Posterior vena cava (tissue), 2 donors: ENCODE data around the gene KRTCAP2. TPM values are rescaled to one million over a fixed set of nuclear protein-coding genes. Genes with fewer than 3 reads are reported as not detected.
"Not testable (repeated sequence)": the region's sequence is repeated elsewhere in the genome, so short reads cannot be mapped to it uniquely, and the experiment has no call there.

ENCODE experiments used
- DNase-seq: peaks from one replicate; pipeline ENCODE4 v3.0.0-alpha.2; 2020; ENCODE audit warnings: low spot score
- intact Hi-C, 2 donors: fragments of 100-400 bp; cut with DNase I; formaldehyde crosslinking; loops; one replicate each; pipeline versions ENCODE4 v1.14.1 to v1.14.2; 2022 to 2023
- total RNA-seq, 2 donors: library from RNA; stranded (reverse); fragmentation: NEBNext Ultra II Directional; extraction: Animal tissue kit (Norgen Biotek cat#: 25700); gene quantifications; one replicate each; pipeline ENCODE4 v1.2.1, GENCODE V29; 2021
- donor health status: DM: yes; HTN: yes; CAD: no.
- donor health status: DM: yes; HTN: yes; CAD: no.

The KRTCAP2 gene
- total RNA-seq, 2 donors from 2014 or later, result 145 to 146 TPM

DNA sequence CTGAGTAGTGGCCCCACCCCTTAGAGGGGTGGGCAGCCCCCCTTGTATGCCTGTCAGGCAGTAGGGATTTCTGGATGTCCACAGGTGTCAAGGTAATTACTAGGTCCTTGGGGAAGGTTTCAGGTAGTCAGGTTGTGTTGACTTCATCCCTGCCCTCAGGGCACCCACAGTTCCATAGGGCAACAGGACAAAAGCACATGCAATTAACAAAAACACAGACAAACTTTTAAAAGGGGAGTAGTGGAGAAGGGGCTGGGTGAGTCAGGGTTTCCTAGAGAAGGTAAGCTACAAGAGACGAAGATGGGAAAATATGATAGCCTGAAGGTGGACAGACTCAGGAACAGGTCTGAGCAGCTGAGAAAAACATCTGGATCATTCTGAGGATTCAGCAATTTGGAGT is 14.1 kb downstream of the KRTCAP2 start:
- DNase-seq, result no peak
- intact Hi-C loops, result no loop called here

DNA sequence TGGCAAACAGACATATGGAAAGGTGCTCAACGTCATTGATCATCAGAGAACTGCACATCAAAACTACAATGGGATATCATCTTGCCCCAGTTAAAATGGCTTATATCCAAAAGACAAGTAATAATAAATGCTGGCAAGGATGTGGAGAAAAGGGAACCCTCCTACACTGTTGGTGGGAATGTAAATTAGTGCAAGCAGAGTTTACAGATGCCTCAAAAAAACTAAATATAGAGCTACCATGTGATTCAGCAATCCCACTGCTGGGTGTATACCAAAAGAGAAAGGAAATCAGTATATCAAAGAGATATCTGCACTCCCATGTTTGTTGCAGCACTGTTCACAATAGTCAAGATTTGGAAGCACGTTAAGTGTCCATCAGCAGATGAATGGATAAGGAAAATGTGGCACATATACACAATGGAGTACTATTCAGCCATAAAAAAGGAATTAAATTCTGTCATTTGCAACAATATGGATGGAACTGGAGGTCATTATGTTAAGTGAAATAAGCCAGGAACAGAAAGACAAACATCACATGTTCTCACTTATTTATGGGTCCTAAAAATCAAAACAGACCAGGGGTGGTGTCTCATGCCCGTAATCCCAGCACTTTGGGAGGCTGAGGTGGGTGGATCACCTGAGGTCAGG is 17.0 kb downstream of the KRTCAP2 start:
- not testable (repeated sequence) for DNase-seq

DNA sequence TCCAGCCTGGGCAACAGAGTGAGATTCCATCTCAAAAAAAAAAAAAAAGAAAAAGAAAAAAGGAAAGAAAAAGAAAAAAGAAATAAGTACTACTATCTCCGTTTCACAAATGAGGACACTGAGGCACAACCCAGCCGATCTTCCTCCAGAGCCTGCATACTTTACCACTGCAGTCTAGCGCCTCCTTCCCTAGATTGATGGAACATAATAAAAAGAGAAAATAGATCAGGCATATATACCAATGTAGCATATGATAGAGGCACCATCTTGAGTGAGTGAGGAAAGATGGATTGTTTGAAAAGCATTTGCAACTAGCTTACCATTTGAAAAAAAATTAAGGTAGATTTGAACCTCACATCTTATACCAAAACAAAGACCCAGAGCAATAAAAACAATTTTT is 27.6 kb downstream of the KRTCAP2 start:
- no peak for DNase-seq
- intact Hi-C loops, result no loop called here

More for the DNA sequence above, 17.0 kb downstream of the KRTCAP2 start:
- intact Hi-C loops, result not testable (repeated sequence)

GRCh38 chr1:155141749-155142148 is 31.4 kb downstream of the KRTCAP2 start:
- DNase-seq, result no peak
- intact Hi-C loops, result no loop called here

- intact Hi-C loops, result no loop called here
- no peak for DNase-seq
Measured at GRCh38 chr1:155140630-155140953, 32.5 kb downstream of the KRTCAP2 start.

DNA sequence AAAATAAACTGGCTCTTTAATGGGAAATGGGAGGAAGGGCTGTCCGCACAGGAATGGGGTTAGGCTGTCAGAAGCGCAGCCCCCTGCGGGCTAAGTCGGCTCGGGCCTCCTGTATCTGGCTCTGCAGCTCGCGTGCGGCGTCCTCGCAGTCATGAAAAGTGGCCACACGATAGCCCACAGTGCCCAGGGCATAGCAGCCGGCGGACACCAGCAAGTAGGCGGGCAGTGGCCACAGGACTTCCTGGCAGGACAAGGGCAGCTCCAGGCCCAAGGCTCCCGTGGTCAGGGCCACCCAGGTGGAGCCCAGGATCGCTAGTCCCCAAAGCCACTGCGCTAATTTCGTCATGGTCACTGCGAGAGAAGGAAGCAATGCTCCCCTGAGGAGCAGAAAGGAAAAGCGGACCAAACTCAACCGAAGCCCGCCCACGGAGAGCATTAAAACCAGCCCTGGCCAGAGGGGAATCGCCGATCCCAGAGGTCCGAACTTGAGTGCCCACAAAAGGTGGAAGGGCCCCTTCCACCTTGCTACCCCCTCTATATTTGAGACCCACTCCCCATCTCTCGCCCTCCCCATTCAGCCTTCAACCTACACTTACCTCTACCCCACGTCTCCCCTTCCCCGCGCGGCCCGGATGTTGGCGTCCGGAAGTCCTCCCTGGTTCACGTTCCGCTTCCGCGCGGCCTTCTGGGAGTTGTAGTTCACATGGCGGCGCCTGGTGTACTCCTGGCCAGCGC is 33.0 kb downstream of the KRTCAP2 start, which contains the start of gene DPM3:
TSS of gene DPM3 (minus strand) at position 637 of the 735 bp plus-strand sequence. CDS start at position 346, 291 bp downstream.
- DNase-seq, result peak; percentile 97
- intact Hi-C loops, result no loop called here

DNA sequence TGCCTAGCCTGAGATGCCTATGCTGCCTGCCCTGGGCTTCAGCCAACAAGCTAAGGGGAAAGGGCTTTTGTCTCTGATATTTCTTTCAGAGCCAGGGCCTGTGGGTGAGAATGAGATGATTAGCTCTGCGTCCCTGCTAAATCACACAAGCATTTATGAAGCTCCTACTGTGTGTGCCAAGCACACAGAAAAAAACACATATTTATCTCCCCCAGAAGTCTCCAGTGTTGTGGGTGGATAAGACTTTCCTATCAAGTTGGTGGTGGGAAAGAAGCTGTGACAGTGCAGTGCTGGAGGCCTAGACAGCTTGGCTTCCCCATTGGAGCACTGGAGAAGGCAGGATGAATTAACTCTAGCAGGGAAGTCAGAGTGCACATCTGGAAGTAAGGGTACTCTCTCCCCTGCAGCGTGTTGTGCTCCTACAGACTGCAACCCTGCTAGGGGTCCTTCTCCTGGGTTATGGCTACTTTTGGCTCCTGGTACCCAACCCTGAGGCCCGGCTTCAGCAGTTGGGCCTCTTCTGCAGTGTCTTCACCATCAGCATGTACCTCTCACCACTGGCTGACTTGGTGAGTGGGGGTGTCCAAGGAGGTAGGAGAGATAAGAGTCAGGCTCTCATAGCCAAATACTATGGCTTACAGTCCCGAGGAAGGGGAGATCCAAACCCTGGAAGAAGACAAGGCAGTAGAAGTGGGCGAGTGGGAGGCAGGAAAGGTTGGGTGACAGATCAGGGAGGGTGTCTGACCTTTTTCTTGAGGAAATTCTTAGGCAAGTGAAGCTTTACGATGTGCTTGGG is 35.8 kb downstream of the KRTCAP2 start:
- intact Hi-C loops, result no loop called here
- DNase-seq, result no peak

DNA sequence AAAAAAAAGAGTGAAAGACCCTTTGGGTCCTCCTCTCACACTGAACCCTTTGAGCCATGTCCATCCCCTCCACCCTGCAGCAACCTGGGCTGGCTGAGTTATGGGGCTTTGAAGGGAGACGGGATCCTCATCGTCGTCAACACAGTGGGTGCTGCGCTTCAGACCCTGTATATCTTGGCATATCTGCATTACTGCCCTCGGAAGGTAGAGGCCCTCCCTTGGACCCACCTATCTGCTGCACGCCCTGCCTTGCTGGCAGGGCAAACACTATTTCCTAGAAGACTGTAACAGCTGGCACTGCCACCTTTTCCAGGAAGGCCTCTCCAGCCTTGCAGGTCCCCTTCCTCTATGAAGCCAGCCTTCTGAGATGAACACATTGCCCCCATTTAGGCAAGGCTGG is 36.4 kb downstream of the KRTCAP2 start:
- DNase-seq, result no peak
- intact Hi-C loops, result no loop called here

DNA sequence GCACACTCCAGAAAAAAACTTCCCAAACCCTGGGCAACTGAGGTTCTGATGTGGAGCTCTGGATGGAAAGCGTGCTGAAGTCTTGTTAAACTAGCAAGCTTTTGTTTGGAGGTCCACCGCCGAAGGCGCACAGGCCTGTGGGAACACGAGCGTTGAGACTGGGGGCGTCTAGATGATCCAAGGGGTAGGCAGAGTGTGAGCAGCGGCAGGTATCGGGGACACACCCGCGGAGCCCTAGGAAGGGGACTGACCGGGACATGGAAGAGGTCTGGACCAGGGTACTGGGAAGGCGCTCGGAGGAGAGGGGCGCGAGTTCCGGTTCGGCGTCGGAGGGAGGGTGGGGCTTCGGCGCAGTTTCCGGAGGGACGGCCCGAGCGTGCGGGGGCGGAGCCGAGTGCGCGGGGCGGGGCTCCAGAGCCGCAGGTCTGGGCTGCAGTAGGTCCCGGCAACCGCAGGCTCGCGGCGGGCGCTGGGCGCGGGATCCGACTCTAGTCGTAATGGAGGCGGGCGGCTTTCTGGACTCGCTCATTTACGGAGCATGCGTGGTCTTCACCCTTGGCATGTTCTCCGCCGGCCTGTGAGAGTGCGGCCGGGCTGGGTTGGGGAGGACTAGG is 37.6 kb downstream of the KRTCAP2 start, which contains the start of gene SLC50A1:
TSS of gene SLC50A1 (plus strand) at position 438 of the 614 bp plus-strand sequence. CDS start at position 498, 60 bp downstream.
- DNase-seq, result peak; percentile 99
- intact Hi-C loops, result no loop called here

- intact Hi-C loops, result no loop called here
- DNase-seq, result peak; percentile 97
Measured at GRCh38 chr1:155134880-155135414, 38.2 kb downstream of the KRTCAP2 start.

DNA sequence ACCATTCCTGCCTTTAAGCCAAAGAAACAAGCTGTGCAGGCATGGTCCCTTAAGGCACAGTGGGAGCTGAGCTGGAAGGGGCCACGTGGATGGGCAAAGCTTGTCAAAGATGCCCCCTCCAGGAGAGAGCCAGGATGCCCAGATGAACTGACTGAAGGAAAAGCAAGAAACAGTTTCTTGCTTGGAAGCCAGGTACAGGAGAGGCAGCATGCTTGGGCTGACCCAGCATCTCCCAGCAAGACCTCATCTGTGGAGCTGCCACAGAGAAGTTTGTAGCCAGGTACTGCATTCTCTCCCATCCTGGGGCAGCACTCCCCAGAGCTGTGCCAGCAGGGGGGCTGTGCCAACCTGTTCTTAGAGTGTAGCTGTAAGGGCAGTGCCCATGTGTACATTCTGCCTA is 38.8 kb downstream of the KRTCAP2 start:
- no peak for DNase-seq
- intact Hi-C loops, result no loop called here

DNA sequence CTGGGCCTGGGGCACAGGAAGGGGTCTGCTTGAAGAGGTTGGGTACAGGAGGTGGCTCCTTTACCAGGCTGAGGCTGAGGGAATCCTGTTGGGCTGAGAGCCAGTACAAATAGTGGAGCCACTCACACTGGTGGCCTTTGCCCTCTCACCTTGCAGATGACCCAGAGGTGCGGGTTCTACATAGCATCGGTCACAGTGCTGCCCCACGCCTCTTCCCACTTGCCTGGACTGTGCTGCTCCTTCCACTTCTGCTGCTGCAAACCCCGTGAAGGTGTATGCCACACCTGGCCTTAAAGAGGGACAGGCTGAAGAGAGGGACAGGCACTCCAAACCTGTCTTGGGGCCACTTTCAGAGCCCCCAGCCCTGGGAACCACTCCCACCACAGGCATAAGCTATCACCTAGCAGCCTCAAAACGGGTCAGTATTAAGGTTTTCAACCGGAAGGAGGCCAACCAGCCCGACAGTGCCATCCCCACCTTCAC is 39.3 kb downstream of the KRTCAP2 start:
- no peak for DNase-seq
- intact Hi-C loops, result no loop called here

GRCh38 chr1:155131856-155132255 is 41.2 kb downstream of the KRTCAP2 start:
- intact Hi-C loops, result no loop called here

GRCh38 chr1:155131285-155131684 is 41.8 kb downstream of the KRTCAP2 start:
- intact Hi-C loops, result no loop called here
- DNase-seq, result no peak

More at GRCh38 chr1:155131856-155132255, 41.2 kb downstream of the KRTCAP2 start:
- no peak for DNase-seq

- intact Hi-C loops, result no loop called here
- DNase-seq, result no peak
Measured at GRCh38 chr1:155130272-155131006, 42.7 kb downstream of the KRTCAP2 start.

GRCh38 chr1:155128755-155129473 is 44.2 kb downstream of the KRTCAP2 start:
- intact Hi-C loops, result loop anchor here (1.0 to 5.0 kb wide), 2 partner anchors 37 kb away; no protein-coding TSS in a partner anchor

DNA sequence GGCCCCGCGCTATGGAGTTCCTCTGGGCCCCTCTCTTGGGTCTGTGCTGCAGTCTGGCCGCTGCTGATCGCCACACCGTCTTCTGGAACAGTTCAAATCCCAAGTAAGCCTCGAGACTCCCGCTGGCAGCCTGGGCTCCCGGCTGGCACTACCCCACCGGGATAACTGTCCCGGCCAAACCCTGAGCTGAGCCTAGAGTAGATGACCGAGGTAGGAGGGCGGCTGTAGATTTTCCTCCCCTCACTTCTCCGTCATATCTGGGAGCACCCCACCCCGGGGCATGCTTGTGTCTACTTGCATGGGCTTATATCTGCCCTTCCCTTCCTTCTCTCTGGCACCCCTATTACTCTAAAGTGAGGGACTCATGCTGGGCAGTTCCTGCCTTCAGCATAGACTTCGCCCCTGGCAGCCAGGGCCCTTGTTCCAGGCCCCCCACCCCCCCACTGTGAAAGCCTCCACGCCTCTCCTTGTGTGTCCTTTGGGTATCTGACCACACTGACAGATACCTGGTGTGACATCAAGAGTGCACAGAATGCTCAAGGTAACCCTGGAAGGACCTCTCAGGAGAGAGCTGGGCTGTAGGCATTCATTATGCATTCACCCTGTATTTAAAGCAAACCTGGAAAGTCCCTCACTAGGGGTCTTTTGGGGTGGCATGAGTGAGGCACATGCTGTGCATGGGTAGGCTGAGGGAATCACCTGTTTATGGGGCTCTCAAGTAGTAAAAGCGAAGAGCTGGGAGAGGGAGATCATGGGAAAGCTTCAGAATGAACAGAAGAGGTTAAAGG is 44.9 kb downstream of the KRTCAP2 start:
- no peak for DNase-seq
- intact Hi-C loops, result loop anchor here (1.0 to 5.0 kb wide), 2 partner anchors 36 kb away; no protein-coding TSS in a partner anchor

More at GRCh38 chr1:155128755-155129473, 44.2 kb downstream of the KRTCAP2 start:
- no peak for DNase-seq
